ENCODE data around the gene DIP2C. TPM values are rescaled to one million over a fixed set of nuclear protein-coding genes. Genes with fewer than 3 reads are reported as not detected.

Gene DIP2C
- total RNA-seq, 1 donor from 2014 or later, result 18.4 TPM

GRCh38 chr10:409408-410040 lies 279.9 kb downstream of the DIP2C start:
- intact Hi-C loops (cut with DNase I), result no loop called here
- DNase-seq (ENCODE audit: extremely low spot score in 2 of 2), result no peak
- no peak for TF ChIP-seq POLR2A (IDR thresholded peaks at IDR 0.05)
- no peak for TF ChIP-seq CTCF (IDR thresholded peaks at IDR 0.05)
- no peak for TF ChIP-seq POLR2AphosphoS5 (IDR thresholded peaks at IDR 0.05; ENCODE audit: insufficient read depth in 1 of 2, low read depth in 1 of 2)

GRCh38 chr10:408236-408635 lies 281.2 kb downstream of the DIP2C start:
- intact Hi-C loops (cut with DNase I), result no loop called here

More at GRCh38 chr10:409408-410040, 279.9 kb downstream of the DIP2C start:
- Histone ChIP-seq H3K36me3 (peaks cover 3 to 23% of the 10 kb centered on the region in 2 donors), H3K9me3 (no peaks in the 10 kb centered on the region), H3K4me1 (no peaks in the 10 kb centered on the region), H3K4me3 (no peak overlapping the region), H3K27ac (no peak overlapping the region), H3K27me3 (no peaks in the 10 kb centered on the region)

GRCh38 chr10:406976-407375 lies 282.5 kb downstream of the DIP2C start:
- no peak overlapping the region for H3K27ac ChIP-seq
- H3K36me3 ChIP-seq, result peaks cover 0 to 12% of the 10 kb centered on the region in 2 donors
- H3K4me1 ChIP-seq, result no peaks in the 10 kb centered on the region
- H3K9me3 ChIP-seq, result no peaks in the 10 kb centered on the region
- intact Hi-C loops (cut with DNase I), result no loop called here
- TF ChIP-seq CTCF (IDR thresholded peaks at IDR 0.05) (no peak), POLR2A (IDR thresholded peaks at IDR 0.05) (no peak), POLR2AphosphoS5 (IDR thresholded peaks at IDR 0.05; ENCODE audit: insufficient read depth in 1 of 2, low read depth in 1 of 2) (no peak)
- peak in 1 of 2 donors; percentile 58 for DNase-seq (ENCODE audit: extremely low spot score in 2 of 2)
- no peaks in the 10 kb centered on the region for H3K27me3 ChIP-seq
- H3K4me3 ChIP-seq, result no peak overlapping the region

More at GRCh38 chr10:408236-408635, 281.2 kb downstream of the DIP2C start:
- H3K4me1 ChIP-seq, result no peaks in the 10 kb centered on the region
- no peak for TF ChIP-seq POLR2A (IDR thresholded peaks at IDR 0.05)
- no peak for TF ChIP-seq POLR2AphosphoS5 (IDR thresholded peaks at IDR 0.05; ENCODE audit: insufficient read depth in 1 of 2, low read depth in 1 of 2)
- no peak for TF ChIP-seq CTCF (IDR thresholded peaks at IDR 0.05)
- no peaks in the 10 kb centered on the region for H3K27me3 ChIP-seq
- peaks cover 0 to 12% of the 10 kb centered on the region in 2 donors for H3K36me3 ChIP-seq
- H3K9me3 ChIP-seq, result no peaks in the 10 kb centered on the region
- no peak overlapping the region for H3K27ac ChIP-seq
- no peak overlapping the region for H3K4me3 ChIP-seq
- DNase-seq (ENCODE audit: extremely low spot score in 2 of 2), result no peak

DNA sequence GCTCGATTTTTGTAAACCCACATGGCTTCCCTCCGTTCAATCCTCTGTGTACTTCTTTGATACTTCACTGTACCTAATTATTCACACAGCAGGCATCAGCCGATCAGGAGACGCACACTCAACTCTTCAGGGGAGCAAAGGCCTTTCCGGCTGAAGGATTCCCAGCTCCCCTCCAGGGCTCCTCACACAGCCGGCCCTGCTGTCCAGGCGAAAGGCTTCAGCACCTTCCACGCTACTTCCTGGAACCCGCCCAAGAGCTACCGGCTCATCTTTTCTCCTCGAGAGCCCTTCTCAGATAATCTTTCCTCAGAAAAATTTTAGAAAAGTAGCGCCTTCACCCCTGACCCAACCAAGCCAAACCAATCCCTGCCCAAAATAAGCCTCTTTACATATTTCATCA lies 283.8 kb downstream of the DIP2C start:
- no peak overlapping the region for H3K27ac ChIP-seq
- intact Hi-C loops (cut with DNase I), result no loop called here
- peak in 1 of 2 donors; percentile 67 for DNase-seq (ENCODE audit: extremely low spot score in 2 of 2)
- peaks cover 0 to 12% of the 10 kb centered on the region in 2 donors for H3K36me3 ChIP-seq
- H3K4me3 ChIP-seq, result no peak overlapping the region
- no peaks in the 10 kb centered on the region for H3K27me3 ChIP-seq
- no peaks in the 10 kb centered on the region for H3K9me3 ChIP-seq
- TF ChIP-seq CTCF (IDR thresholded peaks at IDR 0.05), result no peak
- TF ChIP-seq POLR2AphosphoS5 (IDR thresholded peaks at IDR 0.05; ENCODE audit: insufficient read depth in 1 of 2, low read depth in 1 of 2), result no peak
- TF ChIP-seq POLR2A (IDR thresholded peaks at IDR 0.05), result no peak
- H3K4me1 ChIP-seq, result no peaks in the 10 kb centered on the region

DNA sequence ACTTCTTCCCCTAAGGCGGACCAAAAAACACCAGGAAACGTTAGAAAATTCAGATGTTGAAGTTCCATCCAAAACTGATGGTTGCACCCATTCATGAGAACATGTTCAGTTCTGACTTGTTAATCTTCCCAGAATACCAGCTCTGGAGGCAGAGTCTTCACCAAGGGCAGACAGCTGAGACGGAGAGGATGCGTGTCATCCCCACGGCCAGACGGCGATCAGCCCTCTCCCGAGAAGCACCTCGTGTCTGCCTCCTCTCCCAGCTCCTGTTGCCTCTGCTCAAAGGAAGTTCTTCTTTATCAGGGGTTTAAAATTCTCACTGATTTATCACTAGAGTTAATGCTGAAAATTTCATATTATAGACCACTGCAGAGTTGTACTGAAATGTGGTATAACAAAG lies 284.5 kb downstream of the DIP2C start:
- H3K4me1 ChIP-seq, result no peaks in the 10 kb centered on the region
- peaks cover 0 to 12% of the 10 kb centered on the region in 2 donors for H3K36me3 ChIP-seq
- intact Hi-C loops (cut with DNase I), result no loop called here
- no peaks in the 10 kb centered on the region for H3K27me3 ChIP-seq
- no peaks in the 10 kb centered on the region for H3K9me3 ChIP-seq
- H3K27ac ChIP-seq, result no peak overlapping the region
- no peak for DNase-seq (ENCODE audit: extremely low spot score in 2 of 2)
- no peak for TF ChIP-seq CTCF (IDR thresholded peaks at IDR 0.05)
- no peak for TF ChIP-seq POLR2A (IDR thresholded peaks at IDR 0.05)
- TF ChIP-seq POLR2AphosphoS5 (IDR thresholded peaks at IDR 0.05; ENCODE audit: insufficient read depth in 1 of 2, low read depth in 1 of 2), result no peak
- H3K4me3 ChIP-seq, result no peak overlapping the region
